OCI-LY1 (cell line): ENCODE results near the gene NKAIN4.

Experiments
- H2AFZ ChIP-seq: fragments of 200-600 bp; sonication (generic), shearing (Covaris generic); 2 replicates; pipeline ENCODE4 v1.6.0; 2014; ENCODE audit warnings: antibody characterized with exemption, mild to moderate bottlenecking, low read length
- H3F3A ChIP-seq: fragments of 200-600 bp; sonication (generic), shearing (Covaris generic); 2 replicates; pipeline ENCODE4 v1.6.0; 2014; ENCODE audit warnings: mild to moderate bottlenecking, antibody characterized with exemption, low read length, moderate library complexity; ENCODE audit not compliant: insufficient read depth
- H3K27ac ChIP-seq: fragments of 200-600 bp; sonication (generic); 2 replicates; pipeline ENCODE4 v1.5.1; 2014; ENCODE audit warnings: low read length, mixed run types, mild to moderate bottlenecking, low read depth; ENCODE audit not compliant: poor library complexity, severe bottlenecking
- H3K27me3 ChIP-seq: fragments of 200-600 bp; sonication (generic); 2 replicates; pipeline ENCODE4 v1.6.0; 2014; ENCODE audit warnings: antibody characterized with exemption, mild to moderate bottlenecking, low read length, moderate library complexity; ENCODE audit not compliant: insufficient read depth
- H3K36me3 ChIP-seq: fragments of 200-600 bp; sonication (generic); 2 replicates; pipeline ENCODE4 v1.6.1; 2014; ENCODE audit warnings: mild to moderate bottlenecking, antibody characterized with exemption, low read length, moderate library complexity, mixed read lengths; ENCODE audit not compliant: insufficient read depth
- H3K4me1 ChIP-seq: fragments of 200-600 bp; sonication (generic); 2 replicates; pipeline ENCODE4 v1.5.1; 2014; ENCODE audit warnings: mild to moderate bottlenecking, low read length, moderate library complexity; ENCODE audit not compliant: insufficient read depth, severe bottlenecking
- H3K4me2 ChIP-seq: fragments of 200-600 bp; sonication (generic), shearing (Covaris generic); 2 replicates; pipeline ENCODE4 v1.6.1; 2014; ENCODE audit warnings: low read length
- H3K4me3 ChIP-seq: fragments of 200-600 bp; sonication (generic); 2 replicates; pipeline ENCODE4 v1.5.1; 2014; ENCODE audit warnings: low read length, low read depth, mild to moderate bottlenecking, mixed read lengths; ENCODE audit not compliant: poor library complexity, severe bottlenecking
- H3K79me2 ChIP-seq: fragments of 200-600 bp; shearing (Covaris generic); 2 replicates; pipeline ENCODE4 v1.6.1; 2016; ENCODE audit warnings: mixed run types, low read length, mixed read lengths; ENCODE audit not compliant: insufficient read depth
- H3K9ac ChIP-seq: fragments of 200-600 bp; sonication (generic), shearing (Covaris generic); 2 replicates; pipeline ENCODE4 v1.6.1; 2014; ENCODE audit warnings: mild to moderate bottlenecking, low read length, mixed read lengths
- H3K9me2 ChIP-seq: fragments of 200-600 bp; sonication (generic), shearing (Covaris generic); 2 replicates; pipeline ENCODE4 v1.6.1; 2014; ENCODE audit warnings: low read depth, mild to moderate bottlenecking, low read length, mixed read lengths
- H3K9me3 ChIP-seq: fragments of 200-600 bp; shearing (Covaris generic); 2 replicates; pipeline ENCODE4 v1.6.1; 2014; ENCODE audit warnings: low read length, mixed read lengths
- H4K20me1 ChIP-seq: fragments of 200-600 bp; sonication (generic), shearing (Covaris generic); 2 replicates; pipeline ENCODE4 v1.6.0; 2016; ENCODE audit warnings: mild to moderate bottlenecking, low read length; ENCODE audit not compliant: insufficient read depth
- CTCF ChIP-seq: fragments of 200-600 bp; sonication (generic), shearing (Covaris generic); IDR thresholded peaks from 2 replicates; pipeline ENCODE4 v1.5.1; 2017; ENCODE audit warnings: mild to moderate bottlenecking, antibody characterized with exemption, low read length, moderate library complexity, mixed read lengths
- EZH2 ChIP-seq: fragments of 200-600 bp; sonication (generic), shearing (Covaris generic); IDR thresholded peaks from 2 replicates; pipeline ENCODE4 v1.8.0; 2017; ENCODE audit warnings: borderline replicate concordance, mixed run types, mild to moderate bottlenecking, antibody characterized with exemption, low read length, moderate library complexity, mixed read lengths

NKAIN4 gene

GRCh38 chr20:63286781-63287696 lies 32.8 kb upstream of the NKAIN4 start:
- Histone ChIP-seq H3K27me3 (no peaks in the 10 kb centered on the region), H3F3A (no peaks in the 10 kb centered on the region), H3K9me2 (no peaks in the 10 kb centered on the region), H3K9ac (no peak overlapping the region), H3K36me3 (peaks cover 8% of the 10 kb centered on the region), H3K27ac (no peak overlapping the region), H2AFZ (no peak overlapping the region), H3K4me1 (no peaks in the 10 kb centered on the region), H3K4me3 (no peak overlapping the region), H3K79me2 (no peaks in the 10 kb centered on the region), H3K4me2 (no peak overlapping the region), H3K9me3 (no peaks in the 10 kb centered on the region), H4K20me1 (no peaks in the 10 kb centered on the region)
- TF ChIP-seq CTCF (no peak), EZH2 (no peak)

GRCh38 chr20:63285636-63286615 lies 31.7 kb upstream of the NKAIN4 start:
- no peaks in the 10 kb centered on the region for H3K27me3 ChIP-seq
- H3F3A ChIP-seq, result no peaks in the 10 kb centered on the region
- H3K27ac ChIP-seq, result no peak overlapping the region
- no peak overlapping the region for H3K9ac ChIP-seq
- no peak overlapping the region for H3K4me2 ChIP-seq
- no peaks in the 10 kb centered on the region for H4K20me1 ChIP-seq
- H3K9me3 ChIP-seq, result no peaks in the 10 kb centered on the region
- H3K9me2 ChIP-seq, result no peaks in the 10 kb centered on the region
- H3K79me2 ChIP-seq, result no peaks in the 10 kb centered on the region
- peaks cover 8% of the 10 kb centered on the region for H3K36me3 ChIP-seq
- no peak for TF ChIP-seq EZH2
- no peak overlapping the region for H3K4me3 ChIP-seq
- no peaks in the 10 kb centered on the region for H3K4me1 ChIP-seq
- no peak overlapping the region for H2AFZ ChIP-seq

- H3K27ac ChIP-seq, result no peak overlapping the region
- H3K4me3 ChIP-seq, result no peak overlapping the region
- no peak overlapping the region for H2AFZ ChIP-seq
- H3K4me1 ChIP-seq, result no peaks in the 10 kb centered on the region
- H3F3A ChIP-seq, result no peaks in the 10 kb centered on the region
- no peak overlapping the region for H3K9ac ChIP-seq
- no peaks in the 10 kb centered on the region for H3K27me3 ChIP-seq
- H3K79me2 ChIP-seq, result no peaks in the 10 kb centered on the region
- peaks cover 10% of the 10 kb centered on the region for H3K36me3 ChIP-seq
- no peaks in the 10 kb centered on the region for H3K9me2 ChIP-seq
- no peaks in the 10 kb centered on the region for H3K9me3 ChIP-seq
- no peaks in the 10 kb centered on the region for H4K20me1 ChIP-seq
- no peak overlapping the region for H3K4me2 ChIP-seq
- TF ChIP-seq EZH2 (no peak), CTCF (no peak)
Measured at GRCh38 chr20:63284981-63285524, 30.8 kb upstream of the NKAIN4 start.
